Trophoblast cell (in vitro differentiated cells and primary cell): ENCODE data around the gene RPAP3.

Experiments used
- DNase-seq, 2 donors: peaks; one replicate each; pipeline ENCODE4 v3.0.0-alpha.2; 2016
- H2AFZ ChIP-seq: 2 replicates; pipeline ENCODE4 v1.6.1; 2013; ENCODE audit warnings: low read length, moderate library complexity, mild to moderate bottlenecking; ENCODE audit not compliant: insufficient read depth, poor library complexity
- H2AK5ac ChIP-seq: 2 replicates; pipeline ENCODE4 v1.6.1; 2013; ENCODE audit warnings: mild to moderate bottlenecking, low read length
- H2BK120ac ChIP-seq: 2 replicates; pipeline ENCODE4 v1.6.1; 2013; ENCODE audit warnings: low read length, mild to moderate bottlenecking, moderate library complexity; ENCODE audit not compliant: insufficient read depth, poor library complexity
- H2BK12ac ChIP-seq: 2 replicates; pipeline ENCODE4 v1.6.1; 2013; ENCODE audit warnings: mild to moderate bottlenecking, low read length, moderate library complexity
- H2BK5ac ChIP-seq: 2 replicates; pipeline ENCODE4 v1.6.1; 2013; ENCODE audit warnings: low read length, low read depth, moderate library complexity, mild to moderate bottlenecking; ENCODE audit not compliant: poor library complexity
- H3K14ac ChIP-seq: 2 replicates; pipeline ENCODE4 v1.6.1; 2013; ENCODE audit warnings: mild to moderate bottlenecking, low read length
- H3K18ac ChIP-seq: 2 replicates; pipeline ENCODE4 v1.6.1; 2013; ENCODE audit warnings: mild to moderate bottlenecking, low read length
- H3K23ac ChIP-seq: 2 replicates; pipeline ENCODE4 v1.6.1; 2013; ENCODE audit warnings: low read length
- H3K27ac ChIP-seq: 2 replicates; pipeline ENCODE4 v1.5.1; 2013; ENCODE audit warnings: low read depth, mild to moderate bottlenecking, inconsistent platforms, low read length, moderate library complexity
- H3K27me3 ChIP-seq: 2 replicates; pipeline ENCODE4 v1.6.1; 2013; ENCODE audit warnings: inconsistent platforms, mild to moderate bottlenecking, low read length, moderate library complexity; ENCODE audit not compliant: insufficient read depth
- H3K36me3 ChIP-seq, 2 experiments: 1 replicate in 1 of 2; 2 replicates in 1 of 2; pipeline ENCODE4 v1.6.1; 2013; ENCODE audit warnings: low read length in 2 of 2, mild to moderate bottlenecking in 2 of 2, moderate library complexity in 1 of 2; ENCODE audit not compliant: insufficient read depth in 2 of 2, control insufficient read depth in 1 of 2
- H3K4ac ChIP-seq: 2 replicates; pipeline ENCODE4 v1.6.1; 2013; ENCODE audit warnings: low read depth, mild to moderate bottlenecking, low read length, moderate library complexity
- H3K4me1 ChIP-seq, 2 experiments: 1 replicate in 1 of 2; 2 replicates in 1 of 2; pipeline ENCODE4 v1.6.1; 2013; ENCODE audit warnings: low read length in 2 of 2, mild to moderate bottlenecking in 2 of 2, moderate library complexity in 1 of 2; ENCODE audit not compliant: insufficient read depth in 2 of 2, control insufficient read depth in 1 of 2
- H3K4me2 ChIP-seq: 2 replicates; pipeline ENCODE4 v1.6.1; 2013; ENCODE audit warnings: inconsistent platforms, mild to moderate bottlenecking, low read length, moderate library complexity
- H3K4me3 ChIP-seq: 2 replicates; pipeline ENCODE4 v1.5.1; 2013; ENCODE audit warnings: mild to moderate bottlenecking, low read depth, low read length, inconsistent platforms
- H3K79me1 ChIP-seq: one replicate; pipeline ENCODE4 v1.6.1; 2013; ENCODE audit warnings: low read length
- H3K79me2 ChIP-seq: 2 replicates; pipeline ENCODE4 v1.6.1; 2013; ENCODE audit warnings: low read length, mild to moderate bottlenecking; ENCODE audit not compliant: control insufficient read depth, insufficient read depth, poor library complexity
- H3K9ac ChIP-seq: 2 replicates; pipeline ENCODE4 v1.6.1; 2013; ENCODE audit warnings: mild to moderate bottlenecking, low read length
- H3K9me3 ChIP-seq: 2 replicates; pipeline ENCODE4 v1.6.1; 2013; ENCODE audit warnings: low read depth, mild to moderate bottlenecking, control low read depth, inconsistent platforms, low read length; ENCODE audit not compliant: insufficient read depth
- H4K12ac ChIP-seq: 2 replicates; pipeline ENCODE4 v1.6.1; 2013; ENCODE audit warnings: low read depth, mild to moderate bottlenecking, low read length, moderate library complexity
- H4K8ac ChIP-seq: 2 replicates; pipeline ENCODE4 v1.6.1; 2013; ENCODE audit warnings: low read depth, mild to moderate bottlenecking, low read length, moderate library complexity
- H4K91ac ChIP-seq: one replicate; pipeline ENCODE4 v1.6.1; 2013; ENCODE audit warnings: low read depth, mild to moderate bottlenecking, low read length, moderate library complexity
- WGBS: extraction: QIAGEN DNeasy Blood & Tissue Kit; methylation state at CpG from one replicate; pipeline ENCODE4 v1.1.7; 2013; ENCODE audit warnings: missing lambda C conversion rate; ENCODE audit not compliant: insufficient read length, insufficient coverage; ENCODE audit errors: extremely low coverage; 5-methylcytosine and 5-hydroxymethylcytosine counted together

Gene RPAP3

GRCh38 chr12:47731723-47732122 lies 25.9 kb upstream of the RPAP3 start:
- H3K14ac ChIP-seq, result no peak overlapping the region
- H2BK5ac ChIP-seq, result no peak overlapping the region
- no peak overlapping the region for H2AK5ac ChIP-seq
- H3K36me3 ChIP-seq, result no peaks in the 10 kb centered on the region
- no peak overlapping the region for H4K91ac ChIP-seq
- WGBS, result no CpG with 5 or more reads among the region's 5 CpGs
- no peak overlapping the region for H3K4ac ChIP-seq
- H2BK12ac ChIP-seq, result no peak overlapping the region
- no peak overlapping the region for H4K8ac ChIP-seq
- no peak for DNase-seq
- no peak overlapping the region for H3K4me2 ChIP-seq
- H3K27ac ChIP-seq, result no peak overlapping the region
- H3K4me3 ChIP-seq, result no peak overlapping the region
- no peak overlapping the region for H4K12ac ChIP-seq
- H3K18ac ChIP-seq, result no peak overlapping the region
- no peaks in the 10 kb centered on the region for H3K79me2 ChIP-seq
- H3K27me3 ChIP-seq, result no peaks in the 10 kb centered on the region
- peaks cover 0 to 9% of the 10 kb centered on the region in 2 experiments for H3K4me1 ChIP-seq
- H2BK120ac ChIP-seq, result no peak overlapping the region
- no peak overlapping the region for H3K23ac ChIP-seq
- no peak overlapping the region for H2AFZ ChIP-seq
- H3K9ac ChIP-seq, result no peak overlapping the region
- H3K9me3 ChIP-seq, result no peaks in the 10 kb centered on the region
- no peaks in the 10 kb centered on the region for H3K79me1 ChIP-seq

GRCh38 chr12:47730341-47730744 lies 24.5 kb upstream of the RPAP3 start:
- no peak overlapping the region for H3K27ac ChIP-seq
- no peaks in the 10 kb centered on the region for H3K79me1 ChIP-seq
- no peak overlapping the region for H3K23ac ChIP-seq
- no peak overlapping the region for H3K4me2 ChIP-seq
- no peak overlapping the region for H2BK12ac ChIP-seq
- no peak overlapping the region for H4K8ac ChIP-seq
- no peaks in the 10 kb centered on the region for H3K9me3 ChIP-seq
- peak; percentile 46 to 70 for DNase-seq
- no peak overlapping the region for H4K12ac ChIP-seq
- H2AFZ ChIP-seq, result no peak overlapping the region
- no peak overlapping the region for H3K4me3 ChIP-seq
- no peak overlapping the region for H3K18ac ChIP-seq
- H2BK120ac ChIP-seq, result no peak overlapping the region
- H3K27me3 ChIP-seq, result no peaks in the 10 kb centered on the region
- no peak overlapping the region for H3K9ac ChIP-seq
- no peak overlapping the region for H3K14ac ChIP-seq
- H4K91ac ChIP-seq, result no peak overlapping the region
- no CpG with 5 or more reads among the region's 8 CpGs for WGBS
- no peak overlapping the region for H2AK5ac ChIP-seq
- no peaks in the 10 kb centered on the region for H3K36me3 ChIP-seq
- H3K4me1 ChIP-seq, result peaks cover 0 to 9% of the 10 kb centered on the region in 2 experiments
- H3K4ac ChIP-seq, result no peak overlapping the region
- H3K79me2 ChIP-seq, result no peaks in the 10 kb centered on the region
- H2BK5ac ChIP-seq, result no peak overlapping the region

GRCh38 chr12:47729233-47729632 lies 23.4 kb upstream of the RPAP3 start:
- Histone ChIP-seq H3K14ac (no peak overlapping the region), H3K36me3 (no peaks in the 10 kb centered on the region), H4K8ac (no peak overlapping the region), H4K12ac (no peak overlapping the region), H3K27me3 (no peaks in the 10 kb centered on the region), H3K23ac (no peak overlapping the region), H3K4me1 (peaks cover 0 to 8% of the 10 kb centered on the region in 2 experiments), H2BK5ac (no peak overlapping the region), H3K79me2 (no peaks in the 10 kb centered on the region), H3K18ac (no peak overlapping the region), H3K27ac (no peak overlapping the region), H2AFZ (no peak overlapping the region), H4K91ac (no peak overlapping the region), H2AK5ac (no peak overlapping the region), H3K79me1 (no peaks in the 10 kb centered on the region), H3K4me3 (no peak overlapping the region), H2BK120ac (no peak overlapping the region), H3K9me3 (no peaks in the 10 kb centered on the region), H3K4ac (no peak overlapping the region), H2BK12ac (no peak overlapping the region), H3K9ac (no peak overlapping the region), H3K4me2 (no peak overlapping the region)
- DNase-seq, result peak; percentile 94 to 95
- no CpG with 5 or more reads among the region's 3 CpGs for WGBS

GRCh38 chr12:47725893-47726292 lies 20.1 kb upstream of the RPAP3 start:
- no CpG with 5 or more reads among the region's 5 CpGs for WGBS
- no peaks in the 10 kb centered on the region for H3K36me3 ChIP-seq
- no peak overlapping the region for H3K18ac ChIP-seq

More at GRCh38 chr12:47725893-47726292, 20.1 kb upstream of the RPAP3 start:
- Histone ChIP-seq H2BK12ac (no peak overlapping the region), H3K27ac (no peak overlapping the region), H3K9me3 (no peaks in the 10 kb centered on the region), H3K4ac (no peak overlapping the region), H2AFZ (no peak overlapping the region), H3K4me1 (peaks cover 6 to 18% of the 10 kb centered on the region in 2 experiments), H2AK5ac (no peak overlapping the region), H4K91ac (no peak overlapping the region), H3K9ac (no peak overlapping the region), H3K23ac (no peak overlapping the region), H4K8ac (no peak overlapping the region), H3K4me2 (no peak overlapping the region), H2BK5ac (no peak overlapping the region), H3K4me3 (no peak overlapping the region), H3K27me3 (no peaks in the 10 kb centered on the region), H3K79me2 (no peaks in the 10 kb centered on the region), H4K12ac (no peak overlapping the region), H3K79me1 (peaks cover 2% of the 10 kb centered on the region), H3K14ac (no peak overlapping the region), H2BK120ac (no peak overlapping the region)
- peak; percentile 39 to 77 for DNase-seq
